Left kidney (tissue), 8 donors: ENCODE measurements around the gene NADK2. TPM values are rescaled to one million over a fixed set of nuclear protein-coding genes. Genes with fewer than 3 reads are reported as not detected.
"Not testable (repeated sequence)": the region's sequence is repeated elsewhere in the genome, so short reads cannot be mapped to it uniquely, and the experiment has no call there.

Source experiments
- DNase-seq: peaks from one replicate; pipeline ENCODE4 v3.0.0-alpha.2; 2013
- long read RNA-seq, 8 donors: transcript quantifications; one replicate each; lab custom pipeline, GENCODE V29; 2026
- polyA plus RNA-seq: library from polyadenylated mRNA; unstranded; fragments of 120-200 nt; gene quantifications from one replicate; pipeline ENCODE4 v1.2.1, GENCODE V29; 2013; ENCODE audit not compliant: insufficient read length

Gene NADK2, protein sequence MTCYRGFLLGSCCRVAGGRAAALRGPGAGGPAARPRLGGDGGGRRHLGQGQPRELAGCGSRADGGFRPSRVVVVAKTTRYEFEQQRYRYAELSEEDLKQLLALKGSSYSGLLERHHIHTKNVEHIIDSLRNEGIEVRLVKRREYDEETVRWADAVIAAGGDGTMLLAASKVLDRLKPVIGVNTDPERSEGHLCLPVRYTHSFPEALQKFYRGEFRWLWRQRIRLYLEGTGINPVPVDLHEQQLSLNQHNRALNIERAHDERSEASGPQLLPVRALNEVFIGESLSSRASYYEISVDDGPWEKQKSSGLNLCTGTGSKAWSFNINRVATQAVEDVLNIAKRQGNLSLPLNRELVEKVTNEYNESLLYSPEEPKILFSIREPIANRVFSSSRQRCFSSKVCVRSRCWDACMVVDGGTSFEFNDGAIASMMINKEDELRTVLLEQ
- 59.8 TPM for polyA plus RNA-seq
- long read RNA-seq, donor 1, transcript NADK2-202 (12 exons, 2,243 nt), result major isoform, 5 of 14 reads
- long read RNA-seq, donor 1, partial matches to known transcripts, result 7 of 14 reads
- long read RNA-seq, donor 1, other reads (novel, unspliced or antisense), result 0 of 14 reads
- long read RNA-seq, donor 2, partial matches to known transcripts, result 0 of 2 reads
- long read RNA-seq, donor 2, other reads (novel, unspliced or antisense), result 0 of 2 reads
- long read RNA-seq, donor 3, partial matches to known transcripts, result 0 of 1 reads
- long read RNA-seq, donor 3, other reads (novel, unspliced or antisense), result 0 of 1 reads
- long read RNA-seq, donor 4, result 0 reads
- long read RNA-seq, donor 5, transcript NADK2-202 (12 exons, 2,243 nt), result major isoform, 9 of 9 reads
- long read RNA-seq, donor 5, partial matches to known transcripts, result 0 of 9 reads
- long read RNA-seq, donor 5, other reads (novel, unspliced or antisense), result 0 of 9 reads
- long read RNA-seq, donor 6, transcript NADK2-202 (12 exons, 2,243 nt), result major isoform, 6 of 6 reads
- long read RNA-seq, donor 6, partial matches to known transcripts, result 0 of 6 reads
- long read RNA-seq, donor 6, other reads (novel, unspliced or antisense), result 0 of 6 reads
- long read RNA-seq, donor 7, transcript NADK2-202 (12 exons, 2,243 nt), result major isoform, 5 of 5 reads
- long read RNA-seq, donor 7, partial matches to known transcripts, result 0 of 5 reads
- long read RNA-seq, donor 7, other reads (novel, unspliced or antisense), result 0 of 5 reads
- long read RNA-seq, donor 8, partial matches to known transcripts, result 0 of 4 reads
- long read RNA-seq, donor 8, other reads (novel, unspliced or antisense), result 0 of 4 reads

DNA sequence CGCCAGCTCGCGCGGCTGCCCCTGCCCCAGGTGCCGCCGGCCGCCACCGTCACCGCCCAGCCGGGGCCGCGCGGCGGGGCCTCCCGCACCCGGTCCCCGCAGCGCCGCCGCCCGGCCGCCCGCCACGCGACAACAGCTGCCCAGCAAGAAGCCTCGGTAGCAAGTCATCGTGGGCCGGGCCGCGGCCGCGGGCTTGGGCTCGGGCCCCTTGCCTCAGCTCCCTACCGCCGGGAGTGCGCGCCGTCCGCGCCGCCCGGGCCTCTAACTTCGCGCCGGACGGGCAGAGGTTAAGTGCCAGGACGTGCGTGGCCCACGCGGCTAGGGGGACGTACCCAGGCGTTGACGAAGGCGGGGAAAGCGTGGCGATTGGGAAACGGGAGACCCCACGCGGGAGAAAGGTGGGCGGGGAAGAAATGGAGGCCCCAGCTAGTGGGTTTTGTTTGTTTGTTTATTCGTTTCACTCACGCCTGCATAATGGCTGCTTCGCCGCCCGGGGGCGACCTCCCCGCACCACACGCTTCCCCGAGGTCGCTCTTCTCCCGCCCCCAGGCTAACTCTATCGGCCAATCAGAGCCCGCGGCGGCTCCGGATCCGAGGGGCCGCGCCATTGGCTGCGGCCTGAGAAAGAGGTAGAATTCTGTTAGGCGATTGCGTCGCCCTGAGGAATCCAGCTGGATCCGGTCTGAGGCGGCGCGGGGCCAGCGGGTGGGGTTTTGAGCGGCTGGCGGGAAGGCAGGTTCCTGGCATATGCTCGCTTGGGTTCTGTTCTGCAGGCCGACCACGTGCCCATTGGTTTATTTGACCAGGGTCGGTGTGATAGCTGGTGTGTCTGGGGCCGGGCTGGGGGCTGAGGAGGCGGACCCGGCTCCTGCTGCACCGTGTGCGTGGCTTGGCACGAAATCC lies at the start of gene NADK2:
NADK2 (minus strand) TSS at position 295 of the 903 bp plus-strand sequence; CDS start at position 168, 127 bp downstream.
- DNase-seq, result peak; percentile 98

DNA sequence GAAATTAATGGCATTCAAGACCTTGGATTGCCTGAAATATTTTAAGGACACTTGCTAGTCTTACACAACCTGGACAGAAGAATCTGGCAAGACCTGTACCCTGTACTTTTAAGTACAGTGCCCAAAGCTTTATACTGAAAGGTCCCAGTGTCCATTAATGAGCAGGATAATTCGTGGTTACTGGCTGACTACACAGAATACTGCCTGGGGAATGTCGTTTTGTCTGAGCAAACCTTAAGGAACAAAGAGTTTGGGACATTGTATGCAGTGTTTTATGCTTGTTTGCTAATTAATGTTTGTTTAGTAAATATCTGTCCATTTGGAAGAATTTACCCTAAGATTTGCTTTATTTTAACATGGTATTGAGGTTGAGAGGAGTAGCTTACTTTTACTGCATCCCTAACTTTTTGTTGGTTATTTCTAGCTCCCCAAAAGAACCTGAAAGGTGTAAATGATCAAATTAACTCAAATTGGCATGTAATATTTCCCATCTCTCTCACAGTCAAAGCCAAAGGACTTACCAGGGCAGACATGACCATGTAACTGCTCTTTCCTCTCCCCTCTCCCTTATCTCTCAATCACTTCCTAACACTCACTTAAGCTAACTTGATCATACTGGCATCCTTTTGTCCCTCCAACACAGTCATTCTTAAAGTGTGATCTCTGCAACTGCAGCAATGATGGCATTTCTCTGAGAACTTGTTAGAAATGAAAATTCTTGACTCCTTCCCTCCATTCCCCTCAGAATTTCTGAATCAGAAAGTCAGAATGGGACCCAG lies 44.3 kb upstream of the NADK2 start:
- DNase-seq, result no peak

DNA sequence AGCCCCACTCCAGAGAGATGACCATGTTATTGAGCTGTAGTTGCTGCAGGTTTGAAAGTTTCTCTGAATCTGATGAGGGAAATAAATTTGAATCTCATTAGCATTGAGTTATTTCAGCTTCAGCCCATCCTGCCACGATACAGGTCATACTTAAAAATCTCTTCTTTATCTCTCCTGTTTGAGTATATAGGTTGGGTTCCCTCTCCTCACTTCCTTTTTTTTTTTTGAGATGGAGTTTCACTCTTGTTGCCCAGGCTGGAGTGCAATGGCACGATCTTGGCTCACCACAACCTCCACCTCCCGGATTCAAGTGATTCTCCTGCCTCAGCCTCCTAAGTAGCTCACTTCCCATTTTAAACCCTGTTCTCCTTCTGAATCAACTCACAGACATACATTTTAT lies 42.0 kb upstream of the NADK2 start:
- not testable (repeated sequence) for DNase-seq

DNA sequence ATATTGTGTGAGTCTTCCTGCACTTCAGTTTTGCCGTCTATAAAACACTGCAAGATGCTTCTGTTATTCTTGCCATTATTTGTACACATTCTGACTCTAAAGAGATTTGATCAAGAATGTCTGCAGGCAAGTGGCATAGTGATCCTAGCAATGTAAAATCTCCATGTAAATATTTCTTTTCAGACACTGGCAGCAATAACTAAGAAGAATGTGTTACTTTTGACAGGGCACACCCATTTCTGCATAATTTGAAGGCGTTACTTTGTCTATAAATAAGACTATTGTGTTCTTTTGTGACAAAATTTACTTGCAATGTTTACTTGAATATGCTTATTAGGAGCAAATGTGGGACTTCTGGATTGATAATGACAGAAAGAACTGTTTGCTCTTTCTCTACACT lies 39.9 kb upstream of the NADK2 start:
- no peak for DNase-seq

DNA sequence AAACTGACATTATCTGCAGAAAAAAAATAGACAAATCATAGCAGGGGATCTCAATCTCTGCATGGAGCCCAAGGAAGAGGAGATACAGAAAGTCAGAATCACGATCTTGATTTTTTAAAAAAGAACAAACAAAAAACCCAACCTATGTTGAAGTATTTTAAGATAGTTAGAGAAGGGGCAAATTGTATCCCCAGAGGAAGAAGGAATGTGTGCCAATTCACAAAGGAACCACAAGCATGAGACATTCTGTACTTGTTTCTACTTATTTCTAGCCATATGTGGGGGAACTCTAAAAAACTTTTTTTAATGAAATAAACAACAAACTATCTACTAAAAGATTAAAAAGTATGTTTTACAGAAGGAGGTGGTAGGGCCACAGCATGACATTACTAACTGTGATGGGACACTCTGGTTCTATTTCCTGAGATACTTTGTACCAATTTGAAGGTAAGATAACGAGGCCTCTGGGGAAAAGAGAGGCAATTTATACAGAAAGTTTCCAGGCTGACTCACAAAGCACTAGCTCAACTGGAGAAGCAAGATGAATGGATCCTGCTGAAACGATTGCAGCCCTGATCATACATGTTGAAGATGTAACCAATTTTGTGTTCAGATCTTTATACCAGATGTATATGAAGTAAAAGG lies 37.5 kb upstream of the NADK2 start:
- DNase-seq, result no peak

DNA sequence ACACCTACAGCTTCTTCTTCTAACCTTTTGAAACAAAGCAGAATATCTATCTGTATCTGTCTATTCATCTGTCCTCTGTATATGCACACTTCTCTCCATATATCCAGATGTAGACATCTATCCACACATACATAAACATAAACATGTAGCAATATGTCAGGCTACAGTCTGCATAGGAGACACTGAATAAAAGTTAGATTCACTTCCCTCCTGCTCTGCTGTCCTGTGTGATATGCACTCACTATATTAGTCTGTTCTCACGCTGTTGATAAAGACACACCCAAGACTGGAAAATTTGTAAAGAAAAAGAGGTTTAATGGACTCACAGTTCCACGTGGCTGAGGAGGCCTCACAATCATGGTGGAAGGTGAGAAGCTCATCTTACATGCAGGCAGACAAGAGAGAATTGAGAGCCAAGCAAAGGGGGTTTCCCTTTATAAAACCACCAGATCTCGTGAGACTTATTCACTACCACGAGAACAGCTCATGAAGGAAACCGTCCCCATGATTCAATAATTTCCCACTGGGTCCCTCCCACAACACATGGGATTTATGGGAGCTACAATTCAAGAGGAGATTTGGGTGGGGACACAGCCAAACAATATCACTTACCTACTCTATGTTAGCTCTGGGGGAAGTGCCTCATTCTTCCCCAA lies 35.9 kb upstream of the NADK2 start:
- no peak for DNase-seq

DNA sequence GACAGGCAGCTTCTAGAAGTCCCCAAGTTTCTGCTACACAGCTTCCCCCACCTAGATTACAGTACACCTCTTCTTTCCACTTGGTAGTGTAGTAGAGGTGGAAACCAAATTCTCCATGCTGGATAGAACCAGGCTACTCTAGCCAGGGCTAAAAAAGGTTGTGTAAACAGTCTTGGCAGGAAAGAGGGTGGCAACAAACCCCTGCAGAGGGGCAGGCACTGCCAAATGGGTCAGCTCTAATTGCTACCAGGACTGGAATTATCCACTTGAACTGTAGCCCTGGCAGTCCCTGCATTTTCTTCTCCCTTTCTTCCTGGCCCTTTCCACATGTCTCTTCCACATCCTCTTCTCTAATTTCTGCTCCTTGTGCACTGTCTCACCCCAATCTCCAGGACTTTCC lies 35.1 kb upstream of the NADK2 start:
- DNase-seq, result no peak

DNA sequence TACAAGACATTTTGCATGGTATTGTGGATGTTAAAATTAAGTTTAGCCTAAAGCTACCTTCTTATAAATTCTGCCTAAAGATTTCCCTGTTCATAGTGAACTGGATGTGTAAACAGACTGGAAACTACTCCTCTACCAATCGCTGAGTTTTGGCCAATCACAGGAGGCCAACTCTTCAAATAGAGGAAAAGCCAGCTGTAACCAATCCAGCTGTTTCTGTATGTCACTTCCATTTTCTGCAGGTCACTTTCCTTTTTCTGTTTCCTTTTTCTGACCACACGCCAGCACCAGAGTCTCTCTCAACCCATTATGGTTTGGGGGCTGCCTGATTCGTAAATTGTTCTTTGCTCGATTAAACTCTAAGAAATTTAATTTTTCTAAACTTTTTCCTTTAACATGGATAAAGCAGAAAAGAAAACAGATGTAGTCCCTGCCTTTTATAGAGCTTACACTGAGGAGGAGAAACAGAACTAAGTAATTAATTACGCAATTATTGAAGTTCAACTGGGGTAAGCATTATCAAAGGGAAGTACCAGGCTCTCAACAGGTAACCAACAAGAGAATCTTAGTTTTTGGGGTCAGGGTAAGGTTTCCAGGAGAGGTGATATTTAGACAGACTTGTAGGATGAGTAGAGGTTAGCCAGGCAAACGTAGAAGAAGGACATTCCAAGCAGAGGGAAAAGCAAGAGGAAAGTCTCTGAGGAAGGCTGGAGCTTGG lies 32.2 kb upstream of the NADK2 start:
- DNase-seq, result no peak

DNA sequence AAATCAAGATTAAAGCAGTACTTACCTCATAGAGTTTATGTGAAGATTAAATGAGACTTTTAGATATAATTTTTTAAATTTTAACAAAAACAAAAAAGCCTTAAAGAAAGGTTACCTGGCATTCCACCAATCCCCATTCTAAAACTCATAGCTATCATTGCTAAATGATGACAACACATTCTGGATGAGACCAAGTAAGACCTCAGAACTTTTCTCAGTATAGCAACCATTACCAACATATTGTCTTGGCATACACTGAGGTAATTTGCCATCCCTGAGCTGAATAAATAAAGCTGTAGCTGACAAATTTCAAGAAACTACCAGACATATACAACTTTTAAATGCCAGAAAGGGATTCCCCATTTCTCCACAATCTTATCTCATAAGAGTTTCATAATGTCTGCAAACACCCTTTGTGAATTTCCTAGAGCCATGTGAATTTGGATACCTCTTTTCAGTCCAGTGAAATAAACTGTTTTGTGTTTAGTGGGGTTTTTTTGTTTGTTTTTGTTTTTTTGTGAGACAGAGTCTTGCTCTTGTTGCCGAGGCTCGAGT lies 30.5 kb upstream of the NADK2 start:
- no peak for DNase-seq

DNA sequence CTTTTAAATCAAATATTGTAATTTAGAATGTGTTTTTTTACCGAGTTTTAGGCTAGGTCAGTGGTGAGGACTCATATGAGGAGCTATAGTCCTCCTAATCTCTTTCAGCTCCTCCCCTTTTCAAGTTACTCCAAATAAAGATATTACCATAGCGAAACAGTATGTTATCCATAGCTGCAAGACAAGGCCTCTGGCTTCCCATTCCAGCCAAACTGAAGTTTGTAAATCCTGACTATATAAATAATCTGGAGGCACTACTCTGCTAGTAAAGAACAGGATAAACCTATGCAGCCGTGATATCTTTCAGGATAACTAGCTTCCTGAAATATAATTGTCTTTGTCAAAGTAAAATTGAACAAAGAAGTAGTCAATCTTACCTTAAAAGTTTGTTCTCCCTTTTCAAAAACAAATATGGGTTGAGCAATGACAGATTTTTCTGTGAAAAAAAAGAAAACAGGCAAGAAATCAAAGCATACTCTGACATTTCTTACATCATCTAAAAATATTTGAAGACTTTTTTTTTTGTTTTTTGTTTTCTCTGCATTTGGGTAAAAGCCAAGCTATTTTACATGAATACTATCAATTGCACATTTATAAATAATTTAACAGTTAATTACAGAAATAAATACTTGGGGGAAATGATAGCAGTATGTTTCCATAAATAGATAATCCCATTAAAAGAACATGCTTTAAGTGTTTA lies 29.3 kb upstream of the NADK2 start:
- no peak for DNase-seq

DNA sequence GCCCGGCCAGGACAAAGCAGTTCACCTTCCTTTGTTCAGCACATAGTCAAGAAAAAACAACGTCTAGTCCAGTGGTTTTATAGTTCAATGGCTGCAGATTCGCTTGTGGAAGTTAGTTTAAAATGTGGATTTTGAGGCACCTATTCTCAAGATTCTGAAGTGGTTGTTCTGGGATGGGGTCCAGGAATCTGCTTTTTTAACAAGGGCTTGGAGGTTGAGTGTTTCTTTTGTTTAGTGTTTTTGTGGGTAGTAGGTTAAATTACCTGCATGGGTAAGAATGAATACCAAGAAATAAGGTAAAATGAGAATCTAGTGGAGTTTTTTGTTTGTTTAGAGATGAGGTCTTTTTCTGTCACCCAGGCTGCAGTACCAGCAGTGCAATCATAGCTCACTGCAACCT lies 28.4 kb upstream of the NADK2 start:
- no peak for DNase-seq

DNA sequence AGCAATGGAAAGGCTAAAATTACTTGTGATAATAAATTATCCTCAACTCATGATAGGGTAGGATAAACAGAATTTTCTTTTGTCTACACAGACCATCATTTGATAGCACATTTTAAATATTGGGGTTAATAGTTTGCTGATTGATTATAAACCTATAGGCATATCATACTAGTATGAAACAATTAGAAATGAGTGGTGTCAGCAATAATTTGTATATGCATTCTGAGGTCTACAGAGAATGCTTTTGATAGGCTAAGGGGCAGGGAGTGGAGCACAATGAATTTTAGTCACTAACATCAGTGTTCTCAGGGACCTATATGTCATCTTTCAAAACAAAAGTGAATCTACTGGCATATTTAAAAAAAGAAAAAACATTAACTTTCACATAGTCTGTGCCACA lies 27.8 kb upstream of the NADK2 start:
- no peak for DNase-seq

DNA sequence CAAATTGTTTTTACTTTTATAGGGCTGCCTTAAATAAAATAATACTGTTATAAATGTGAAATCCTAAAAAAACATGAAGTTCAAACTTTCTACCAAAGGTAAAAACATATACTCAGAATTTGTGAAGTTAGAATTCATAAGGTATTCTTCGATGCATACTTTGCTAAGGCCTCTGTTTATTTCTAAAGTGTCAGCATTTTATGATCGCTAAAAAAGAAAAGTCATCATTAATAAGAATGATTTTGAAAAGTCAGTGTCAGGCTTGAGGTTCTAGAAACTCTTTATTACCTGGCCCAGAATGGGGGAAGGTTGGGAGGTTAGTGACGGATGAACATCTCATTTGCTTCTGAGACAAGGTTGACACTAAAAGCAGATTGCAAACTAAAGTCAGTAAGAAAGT lies 26.2 kb upstream of the NADK2 start:
- DNase-seq, result no peak

DNA sequence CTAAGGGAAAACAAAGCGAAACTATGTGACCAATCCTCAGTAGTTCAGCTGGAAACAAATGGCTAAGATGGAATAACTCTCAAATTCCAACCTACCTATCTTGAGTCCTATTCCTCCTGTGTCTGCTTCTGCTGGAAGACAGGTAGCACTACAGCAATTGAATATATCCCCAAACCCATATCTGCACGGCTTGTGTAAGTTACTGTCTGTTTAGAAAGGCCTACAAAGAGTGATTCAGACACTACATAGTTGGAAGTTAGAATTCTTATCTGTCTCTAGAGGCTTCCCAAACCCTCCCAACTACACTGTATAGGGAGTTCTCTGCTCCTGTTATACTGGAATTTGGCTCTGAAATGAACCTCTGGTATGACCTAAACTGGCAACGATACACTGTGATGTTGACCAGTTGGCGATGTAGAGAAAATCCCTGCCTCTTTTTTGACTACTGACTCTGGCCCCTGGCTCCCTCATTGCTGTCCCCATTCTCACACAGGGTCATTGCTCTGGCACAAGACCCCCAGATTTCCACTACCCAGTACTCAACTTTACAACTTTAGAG lies 22.6 kb upstream of the NADK2 start:
- no peak for DNase-seq

DNA sequence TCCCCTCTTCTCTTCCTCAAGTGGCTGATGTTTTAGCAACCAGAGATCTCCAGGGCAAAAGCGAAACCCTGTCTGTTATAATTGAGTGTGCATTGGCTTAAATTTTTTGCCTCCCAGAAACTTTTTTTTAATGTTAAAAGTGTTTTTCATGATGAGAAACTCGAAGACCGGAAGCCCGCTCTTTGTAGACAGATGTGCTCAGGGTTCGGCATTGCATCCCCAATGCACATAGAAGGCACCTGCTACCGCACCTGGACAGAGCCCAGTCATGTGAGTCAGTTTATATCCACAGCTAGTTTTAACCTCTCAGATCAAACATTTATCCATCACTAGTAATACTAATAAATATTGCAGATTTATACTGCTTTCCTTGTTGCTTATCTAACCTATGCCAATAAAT lies 19.5 kb upstream of the NADK2 start:
- no peak for DNase-seq

DNA sequence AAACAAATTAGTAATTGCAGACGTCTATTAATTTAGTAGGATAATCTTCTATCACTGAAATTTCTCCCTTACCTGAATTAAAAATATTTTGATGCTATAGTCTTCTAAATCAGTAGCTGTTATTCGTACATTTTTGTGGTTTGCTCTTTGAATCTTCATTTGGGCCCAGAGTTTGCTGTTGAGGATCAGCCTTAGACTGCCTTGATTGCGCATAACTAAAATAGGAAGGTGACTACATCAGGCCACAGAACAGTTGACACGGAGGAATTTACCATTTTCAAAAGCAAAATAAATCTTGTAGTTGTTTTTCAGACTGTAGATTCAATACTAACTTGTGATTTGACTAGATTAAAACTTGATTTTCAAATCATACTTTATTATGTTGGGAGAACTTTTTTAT lies 11.8 kb upstream of the NADK2 start:
- no peak for DNase-seq

DNA sequence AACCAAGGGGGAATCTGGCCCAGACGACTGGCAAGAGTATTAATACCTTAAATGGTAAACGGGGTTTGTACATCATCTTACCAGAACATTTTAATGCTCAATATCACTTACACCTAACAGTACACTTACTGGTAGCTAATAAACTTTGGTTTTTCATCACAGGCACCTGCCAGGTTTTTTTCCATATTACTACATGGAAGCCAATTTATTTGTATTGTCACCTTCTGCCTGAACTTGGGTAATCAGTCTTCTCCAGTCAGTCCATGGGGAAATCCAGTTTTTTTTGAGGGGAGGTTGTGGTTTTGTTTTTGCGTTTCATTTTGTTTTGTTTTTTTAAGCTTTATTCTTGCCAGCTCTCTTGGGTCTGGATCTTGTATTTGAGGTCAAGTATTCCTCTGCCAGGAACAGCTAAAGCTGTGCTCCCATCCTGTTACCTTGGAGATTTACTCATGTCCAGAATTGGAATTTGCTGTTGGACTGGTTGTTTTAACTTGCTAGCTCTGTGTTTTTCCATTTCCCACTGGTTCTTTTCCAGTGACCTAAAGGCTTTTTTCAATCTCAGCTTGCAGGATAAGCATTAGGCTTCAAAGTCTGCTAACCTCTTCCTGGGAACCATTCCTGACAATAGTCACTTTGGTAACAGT lies 11.1 kb upstream of the NADK2 start:
- DNase-seq, result no peak
